ENCODE measurements around the gene TINCR. TPM values are rescaled to one million over a fixed set of nuclear protein-coding genes. Genes with fewer than 3 reads are reported as not detected.

The TINCR gene
- total RNA-seq, 1 experiment from 2014 or later: 0.85 TPM

DNA sequence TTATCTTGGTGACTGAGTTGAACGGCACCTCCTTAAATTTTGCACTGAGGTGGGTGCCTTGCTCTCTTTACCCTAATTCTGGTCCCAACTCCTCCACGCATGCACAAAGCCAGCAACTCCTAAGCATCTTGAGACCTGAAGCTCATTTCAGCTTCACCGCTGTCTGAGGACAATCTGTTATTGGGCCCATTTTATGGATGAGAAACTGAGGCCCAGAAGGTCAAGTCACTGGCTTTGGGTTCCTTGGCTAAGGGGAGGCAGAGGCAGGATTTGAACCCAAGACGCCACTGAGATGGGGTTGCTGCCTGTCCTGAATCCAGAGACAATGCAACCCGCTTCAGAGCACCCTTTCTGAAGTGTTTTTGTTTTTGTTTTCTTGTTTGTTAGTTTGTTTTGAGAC, 22.7 kb downstream of the TINCR start (continued):
- TF ChIP-seq, protein P1, sequence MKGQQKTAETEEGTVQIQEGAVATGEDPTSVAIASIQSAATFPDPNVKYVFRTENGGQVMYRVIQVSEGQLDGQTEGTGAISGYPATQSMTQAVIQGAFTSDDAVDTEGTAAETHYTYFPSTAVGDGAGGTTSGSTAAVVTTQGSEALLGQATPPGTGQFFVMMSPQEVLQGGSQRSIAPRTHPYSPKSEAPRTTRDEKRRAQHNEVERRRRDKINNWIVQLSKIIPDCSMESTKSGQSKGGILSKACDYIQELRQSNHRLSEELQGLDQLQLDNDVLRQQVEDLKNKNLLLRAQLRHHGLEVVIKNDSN (CRISPR knock-in tag; IDR thresholded peaks at IDR 0.05): no peak
- no peak for TF ChIP-seq NR2C2 (CRISPR knock-in tag; IDR thresholded peaks at IDR 0.05)
- TF ChIP-seq ZNF423 (CRISPR knock-in tag; IDR thresholded peaks at IDR 0.05): no peak
- TF ChIP-seq NFATC4 (CRISPR knock-in tag; IDR thresholded peaks at IDR 0.05): no peak
- TF ChIP-seq NR3C1 (CRISPR knock-in tag; conservative IDR thresholded peaks at IDR 0.05; ENCODE audit: low read depth): no peak

DNA sequence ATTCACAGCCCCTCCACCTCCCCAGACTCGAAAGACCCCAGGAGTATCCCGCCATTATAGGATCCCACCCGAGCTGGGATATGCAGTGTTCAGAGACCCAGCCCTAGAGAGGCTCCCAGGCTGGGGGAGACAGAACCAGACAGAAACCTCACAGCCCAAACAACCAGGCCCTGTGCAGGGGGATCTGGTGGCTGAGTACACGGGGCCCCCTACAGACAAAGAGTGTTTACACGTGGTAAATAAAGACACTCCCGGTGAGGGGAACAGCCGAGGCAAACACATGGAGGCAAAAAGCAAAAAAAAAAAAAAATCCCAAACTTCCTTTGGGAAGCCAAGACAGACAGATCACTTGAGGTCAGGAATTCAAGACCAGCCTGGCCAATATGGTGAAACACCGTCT, 25.1 kb downstream of the TINCR start:
- peak; percentile 28 for DNase-seq (ENCODE audit: low spot score)
- Mint-ChIP-seq H3K27me3 (ENCODE audit: low read depth) (peaks cover 11% of the 10 kb centered on the region), H3K4me3 (no peak overlapping the region), H3K27ac (no peak overlapping the region), H3K36me3 (no peaks in the 10 kb centered on the region), H3K9me3 (no peaks in the 10 kb centered on the region), H3K4me1 (peaks cover 15% of the 10 kb centered on the region)
- ChIA-PET CTCF (interaction anchor here (0.8 to 1.1 kb wide), 2 partner anchors 20 to 35 kb away, joined by 5 to 8 read pairs; no protein-coding TSS in a partner anchor), POLR2A (no interaction called here)
- ATAC-seq: peak; percentile 61
- TF ChIP-seq, protein P2, sequence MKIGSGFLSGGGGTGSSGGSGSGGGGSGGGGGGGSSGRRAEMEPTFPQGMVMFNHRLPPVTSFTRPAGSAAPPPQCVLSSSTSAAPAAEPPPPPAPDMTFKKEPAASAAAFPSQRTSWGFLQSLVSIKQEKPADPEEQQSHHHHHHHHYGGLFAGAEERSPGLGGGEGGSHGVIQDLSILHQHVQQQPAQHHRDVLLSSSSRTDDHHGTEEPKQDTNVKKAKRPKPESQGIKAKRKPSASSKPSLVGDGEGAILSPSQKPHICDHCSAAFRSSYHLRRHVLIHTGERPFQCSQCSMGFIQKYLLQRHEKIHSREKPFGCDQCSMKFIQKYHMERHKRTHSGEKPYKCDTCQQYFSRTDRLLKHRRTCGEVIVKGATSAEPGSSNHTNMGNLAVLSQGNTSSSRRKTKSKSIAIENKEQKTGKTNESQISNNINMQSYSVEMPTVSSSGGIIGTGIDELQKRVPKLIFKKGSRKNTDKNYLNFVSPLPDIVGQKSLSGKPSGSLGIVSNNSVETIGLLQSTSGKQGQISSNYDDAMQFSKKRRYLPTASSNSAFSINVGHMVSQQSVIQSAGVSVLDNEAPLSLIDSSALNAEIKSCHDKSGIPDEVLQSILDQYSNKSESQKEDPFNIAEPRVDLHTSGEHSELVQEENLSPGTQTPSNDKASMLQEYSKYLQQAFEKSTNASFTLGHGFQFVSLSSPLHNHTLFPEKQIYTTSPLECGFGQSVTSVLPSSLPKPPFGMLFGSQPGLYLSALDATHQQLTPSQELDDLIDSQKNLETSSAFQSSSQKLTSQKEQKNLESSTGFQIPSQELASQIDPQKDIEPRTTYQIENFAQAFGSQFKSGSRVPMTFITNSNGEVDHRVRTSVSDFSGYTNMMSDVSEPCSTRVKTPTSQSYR (CRISPR knock-in tag; IDR thresholded peaks at IDR 0.05): no peak
- TF ChIP-seq ZNF423 (CRISPR knock-in tag; IDR thresholded peaks at IDR 0.05) (no peak), ETV6 (CRISPR knock-in tag; IDR thresholded peaks at IDR 0.05) (no peak)
- TF ChIP-seq, protein P3, sequence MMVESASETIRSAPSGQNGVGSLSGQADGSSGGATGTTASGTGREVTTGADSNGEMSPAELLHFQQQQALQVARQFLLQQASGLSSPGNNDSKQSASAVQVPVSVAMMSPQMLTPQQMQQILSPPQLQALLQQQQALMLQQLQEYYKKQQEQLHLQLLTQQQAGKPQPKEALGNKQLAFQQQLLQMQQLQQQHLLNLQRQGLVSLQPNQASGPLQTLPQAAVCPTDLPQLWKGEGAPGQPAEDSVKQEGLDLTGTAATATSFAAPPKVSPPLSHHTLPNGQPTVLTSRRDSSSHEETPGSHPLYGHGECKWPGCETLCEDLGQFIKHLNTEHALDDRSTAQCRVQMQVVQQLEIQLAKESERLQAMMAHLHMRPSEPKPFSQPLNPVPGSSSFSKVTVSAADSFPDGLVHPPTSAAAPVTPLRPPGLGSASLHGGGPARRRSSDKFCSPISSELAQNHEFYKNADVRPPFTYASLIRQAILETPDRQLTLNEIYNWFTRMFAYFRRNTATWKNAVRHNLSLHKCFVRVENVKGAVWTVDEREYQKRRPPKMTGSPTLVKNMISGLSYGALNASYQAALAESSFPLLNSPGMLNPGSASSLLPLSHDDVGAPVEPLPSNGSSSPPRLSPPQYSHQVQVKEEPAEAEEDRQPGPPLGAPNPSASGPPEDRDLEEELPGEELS (CRISPR knock-in tag; IDR thresholded peaks at IDR 0.05): no peak

DNA sequence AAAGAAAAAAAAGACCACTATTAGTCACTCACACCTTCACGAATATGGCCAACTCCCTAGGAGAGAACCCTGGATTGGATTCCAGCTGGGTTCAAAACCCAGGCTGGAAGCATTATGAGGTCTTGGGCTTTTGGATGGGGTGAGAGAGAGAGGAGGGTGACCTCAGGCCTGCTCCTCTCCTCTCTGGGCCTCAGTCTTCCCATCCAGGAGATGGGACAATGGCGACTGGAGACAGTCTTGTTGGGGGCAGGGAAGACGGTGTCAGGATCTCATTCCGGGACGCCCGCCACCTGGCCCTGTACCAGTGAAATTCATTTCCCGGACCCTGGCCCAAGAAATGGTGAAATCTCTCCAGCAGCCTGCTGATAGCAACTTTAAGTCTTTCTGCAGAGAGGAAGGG, 26.3 kb downstream of the TINCR start:
- H3K36me3 Mint-ChIP-seq: no peaks in the 10 kb centered on the region
- no peak for TF ChIP-seq JUN (CRISPR knock-in tag; IDR thresholded peaks at IDR 0.05)
- no peak for TF ChIP-seq TEAD1 (CRISPR knock-in tag; IDR thresholded peaks at IDR 0.05)
- no peak for TF ChIP-seq OVOL2 (CRISPR knock-in tag; IDR thresholded peaks at IDR 0.05; ENCODE audit: borderline replicate concordance)
- no peak for TF ChIP-seq EMX1 (CRISPR knock-in tag; IDR thresholded peaks at IDR 0.05)
- TF ChIP-seq ZNF263 (CRISPR knock-in tag; IDR thresholded peaks at IDR 0.05; ENCODE audit: low read depth): no peak
- TF ChIP-seq JAZF1 (CRISPR knock-in tag; IDR thresholded peaks at IDR 0.05): no peak
- no peak for TF ChIP-seq NFYB (CRISPR knock-in tag; conservative IDR thresholded peaks at IDR 0.05; ENCODE audit: low read depth)
- no peak for TF ChIP-seq CBFB (CRISPR knock-in tag; IDR thresholded peaks at IDR 0.05; ENCODE audit: low read depth)
- TF ChIP-seq CREB1 (CRISPR knock-in tag; IDR thresholded peaks at IDR 0.05): no peak
- no peak for TF ChIP-seq ZNF671 (CRISPR knock-in tag; IDR thresholded peaks at IDR 0.05)
- TF ChIP-seq FOXJ3 (CRISPR knock-in tag; IDR thresholded peaks at IDR 0.05; ENCODE audit: borderline replicate concordance): no peak
- TF ChIP-seq, protein P4, sequence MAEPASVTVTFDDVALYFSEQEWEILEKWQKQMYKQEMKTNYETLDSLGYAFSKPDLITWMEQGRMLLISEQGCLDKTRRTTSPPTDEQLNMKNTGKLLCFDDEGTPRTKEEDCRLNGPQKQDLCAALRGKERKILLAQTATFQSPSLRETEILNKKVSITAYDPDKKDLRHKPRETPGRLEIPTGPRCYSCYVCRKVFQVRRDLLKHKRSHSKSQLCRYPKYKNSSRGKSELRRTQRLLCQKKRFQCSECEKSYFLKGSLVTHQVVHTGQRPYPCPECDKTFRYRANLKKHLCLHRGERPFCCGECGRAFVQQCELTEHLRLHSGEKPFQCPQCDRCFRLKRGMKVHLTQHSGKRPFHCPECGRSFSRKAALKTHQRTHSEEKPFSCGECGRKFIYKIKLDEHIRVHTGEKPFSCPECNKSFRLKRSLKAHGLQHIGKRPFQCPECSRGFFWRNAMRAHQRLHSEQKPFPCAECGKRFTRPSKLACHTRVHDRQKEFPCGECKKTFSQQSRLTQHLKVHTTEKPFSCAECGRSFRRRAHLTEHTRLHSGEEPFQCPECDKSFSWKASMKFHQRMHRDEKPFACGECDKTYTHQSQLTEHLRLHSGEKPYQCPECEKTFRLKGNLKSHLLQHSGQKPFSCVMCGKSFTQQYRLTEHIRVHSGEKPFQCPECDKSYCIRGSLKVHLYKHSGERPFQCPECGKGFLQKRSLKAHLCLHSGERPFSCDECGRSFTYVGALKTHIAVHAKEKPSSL (CRISPR knock-in tag; conservative IDR thresholded peaks at IDR 0.05): no peak
- TF ChIP-seq ZBTB21 (CRISPR knock-in tag; IDR thresholded peaks at IDR 0.05; ENCODE audit: borderline replicate concordance): no peak
- TF ChIP-seq, protein P5, sequence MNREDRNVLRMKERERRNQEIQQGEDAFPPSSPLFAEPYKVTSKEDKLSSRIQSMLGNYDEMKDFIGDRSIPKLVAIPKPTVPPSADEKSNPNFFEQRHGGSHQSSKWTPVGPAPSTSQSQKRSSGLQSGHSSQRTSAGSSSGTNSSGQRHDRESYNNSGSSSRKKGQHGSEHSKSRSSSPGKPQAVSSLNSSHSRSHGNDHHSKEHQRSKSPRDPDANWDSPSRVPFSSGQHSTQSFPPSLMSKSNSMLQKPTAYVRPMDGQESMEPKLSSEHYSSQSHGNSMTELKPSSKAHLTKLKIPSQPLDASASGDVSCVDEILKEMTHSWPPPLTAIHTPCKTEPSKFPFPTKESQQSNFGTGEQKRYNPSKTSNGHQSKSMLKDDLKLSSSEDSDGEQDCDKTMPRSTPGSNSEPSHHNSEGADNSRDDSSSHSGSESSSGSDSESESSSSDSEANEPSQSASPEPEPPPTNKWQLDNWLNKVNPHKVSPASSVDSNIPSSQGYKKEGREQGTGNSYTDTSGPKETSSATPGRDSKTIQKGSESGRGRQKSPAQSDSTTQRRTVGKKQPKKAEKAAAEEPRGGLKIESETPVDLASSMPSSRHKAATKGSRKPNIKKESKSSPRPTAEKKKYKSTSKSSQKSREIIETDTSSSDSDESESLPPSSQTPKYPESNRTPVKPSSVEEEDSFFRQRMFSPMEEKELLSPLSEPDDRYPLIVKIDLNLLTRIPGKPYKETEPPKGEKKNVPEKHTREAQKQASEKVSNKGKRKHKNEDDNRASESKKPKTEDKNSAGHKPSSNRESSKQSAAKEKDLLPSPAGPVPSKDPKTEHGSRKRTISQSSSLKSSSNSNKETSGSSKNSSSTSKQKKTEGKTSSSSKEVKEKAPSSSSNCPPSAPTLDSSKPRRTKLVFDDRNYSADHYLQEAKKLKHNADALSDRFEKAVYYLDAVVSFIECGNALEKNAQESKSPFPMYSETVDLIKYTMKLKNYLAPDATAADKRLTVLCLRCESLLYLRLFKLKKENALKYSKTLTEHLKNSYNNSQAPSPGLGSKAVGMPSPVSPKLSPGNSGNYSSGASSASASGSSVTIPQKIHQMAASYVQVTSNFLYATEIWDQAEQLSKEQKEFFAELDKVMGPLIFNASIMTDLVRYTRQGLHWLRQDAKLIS (CRISPR knock-in tag; IDR thresholded peaks at IDR 0.05; ENCODE audit: borderline replicate concordance): no peak
- TF ChIP-seq FOXK1 (CRISPR knock-in tag; IDR thresholded peaks at IDR 0.05): no peak
- H3K4me1 Mint-ChIP-seq: peaks cover 19% of the 10 kb centered on the region
- H3K27me3 Mint-ChIP-seq (ENCODE audit: low read depth): peaks cover 11% of the 10 kb centered on the region
- no peak overlapping the region for H3K27ac Mint-ChIP-seq
- H3K9me3 Mint-ChIP-seq: no peaks in the 10 kb centered on the region
- CTCF ChIA-PET: interaction anchor here (0.8 to 1.7 kb wide), 3 partner anchors 20 to 263 kb away, joined by 3 to 4 read pairs (median 4); no protein-coding TSS in a partner anchor
- POLR2A ChIA-PET: no interaction called here
- DNase-seq (ENCODE audit: low spot score) (no peak), ATAC-seq (no peak)
- H3K4me3 Mint-ChIP-seq: no peak overlapping the region

Data from WTC11 (cell line).